ENCODE results near the gene ERN2. TPM values are rescaled to one million over a fixed set of nuclear protein-coding genes. Genes with fewer than 3 reads are reported as not detected.

The ERN2 gene
- polyA plus RNA-seq, 1 donor from 2014 or later, result not detected

- Mint-ChIP-seq H3K27me3 (peaks cover 8% of the 10 kb centered on the region), H3K4me1 (peaks cover 10 to 14% (median 10%) of the 10 kb centered on the region in 3 donors), H3K27ac (no peak overlapping the region), H3K9me3 (peaks cover 2 to 8% (median 3%) of the 10 kb centered on the region in 3 donors), H3K4me3 (no peak overlapping the region), H3K36me3 (peaks cover 8% of the 10 kb centered on the region)
Measured at GRCh38 chr16:23702951-23703350, 10.1 kb downstream of the ERN2 start.

- Mint-ChIP-seq H3K27ac (no peak overlapping the region), H3K27me3 (peaks cover 8% of the 10 kb centered on the region), H3K36me3 (peaks cover 6% of the 10 kb centered on the region), H3K4me3 (no peak overlapping the region), H3K9me3 (peaks cover 2 to 8% (median 3%) of the 10 kb centered on the region in 3 donors), H3K4me1 (peaks cover 10 to 12% (median 10%) of the 10 kb centered on the region in 3 donors)
Measured at GRCh38 chr16:23701045-23701444, 12.0 kb downstream of the ERN2 start.

GRCh38 chr16:23700509-23700908 lies 12.5 kb downstream of the ERN2 start:
- peaks cover 2 to 8% (median 3%) of the 10 kb centered on the region in 3 donors for H3K9me3 Mint-ChIP-seq
- peak overlapping the region in 1 of 3 donors; percentile 58 for H3K27ac Mint-ChIP-seq
- peaks cover 5% of the 10 kb centered on the region for H3K27me3 Mint-ChIP-seq
- peaks cover 10 to 12% (median 10%) of the 10 kb centered on the region in 3 donors for H3K4me1 Mint-ChIP-seq
- no peak overlapping the region for H3K4me3 Mint-ChIP-seq
- H3K36me3 Mint-ChIP-seq, result peaks cover 6% of the 10 kb centered on the region

GRCh38 chr16:23700093-23700492 lies 12.9 kb downstream of the ERN2 start:
- Mint-ChIP-seq H3K27ac (peak overlapping the region in 1 of 3 donors; percentile 58), H3K9me3 (peaks cover 2 to 8% (median 2%) of the 10 kb centered on the region in 3 donors), H3K27me3 (peaks cover 5% of the 10 kb centered on the region), H3K4me1 (peaks cover 10 to 12% (median 10%) of the 10 kb centered on the region in 3 donors), H3K4me3 (no peak overlapping the region), H3K36me3 (peaks cover 6% of the 10 kb centered on the region)

GRCh38 chr16:23699100-23699499 lies 13.9 kb downstream of the ERN2 start:
- peaks cover 5% of the 10 kb centered on the region for H3K27me3 Mint-ChIP-seq
- peaks cover 10 to 12% (median 12%) of the 10 kb centered on the region in 3 donors for H3K4me1 Mint-ChIP-seq
- H3K27ac Mint-ChIP-seq, result peak overlapping the region in 2 of 3 donors; percentile 8 to 13
- peaks cover 1 to 8% (median 2%) of the 10 kb centered on the region in 3 donors for H3K9me3 Mint-ChIP-seq
- peaks cover 6% of the 10 kb centered on the region for H3K36me3 Mint-ChIP-seq
- H3K4me3 Mint-ChIP-seq, result peak overlapping the region in 2 of 4 donors; percentile 35 to 69

- H3K27me3 Mint-ChIP-seq, result peaks cover 3% of the 10 kb centered on the region
- peaks cover 10 to 12% (median 11%) of the 10 kb centered on the region in 3 donors for H3K4me1 Mint-ChIP-seq
- H3K27ac Mint-ChIP-seq, result no peak overlapping the region
- peaks cover 2% of the 10 kb centered on the region for H3K36me3 Mint-ChIP-seq
- no peaks in the 10 kb centered on the region for H3K9me3 Mint-ChIP-seq
- no peak overlapping the region for H3K4me3 Mint-ChIP-seq
Measured at GRCh38 chr16:23695756-23696155, 17.3 kb downstream of the ERN2 start.

- Mint-ChIP-seq H3K36me3 (no peaks in the 10 kb centered on the region), H3K27ac (peak overlapping the region in 1 of 3 donors; percentile 53), H3K27me3 (peaks cover 3% of the 10 kb centered on the region), H3K9me3 (no peaks in the 10 kb centered on the region), H3K4me1 (peaks cover 10 to 12% (median 11%) of the 10 kb centered on the region in 3 donors), H3K4me3 (peak overlapping the region in 3 of 4 donors; percentile 34 to 76 (median 65))
Measured at GRCh38 chr16:23694644-23695373, 18.2 kb downstream of the ERN2 start.

GRCh38 chr16:23694265-23694643 lies 18.8 kb downstream of the ERN2 start:
- H3K36me3 Mint-ChIP-seq, result no peaks in the 10 kb centered on the region
- no peak overlapping the region for H3K4me3 Mint-ChIP-seq
- H3K27me3 Mint-ChIP-seq, result peaks cover 3% of the 10 kb centered on the region
- peaks cover 8 to 11% (median 9%) of the 10 kb centered on the region in 3 donors for H3K4me1 Mint-ChIP-seq
- no peaks in the 10 kb centered on the region for H3K9me3 Mint-ChIP-seq
- H3K27ac Mint-ChIP-seq, result no peak overlapping the region

- peaks cover 3% of the 10 kb centered on the region for H3K27me3 Mint-ChIP-seq
- peaks cover 4% of the 10 kb centered on the region for H3K36me3 Mint-ChIP-seq
Measured at GRCh38 chr16:23692190-23692837, 20.7 kb downstream of the ERN2 start.

GRCh38 chr16:23691483-23692189 lies 21.4 kb downstream of the ERN2 start:
- peaks cover 3% of the 10 kb centered on the region for H3K27me3 Mint-ChIP-seq
- no peak overlapping the region for H3K27ac Mint-ChIP-seq
- H3K9me3 Mint-ChIP-seq, result no peaks in the 10 kb centered on the region
- H3K36me3 Mint-ChIP-seq, result peaks cover 4% of the 10 kb centered on the region
- H3K4me3 Mint-ChIP-seq, result no peak overlapping the region
- H3K4me1 Mint-ChIP-seq, result peaks cover 0 to 3% (median 0%) of the 10 kb centered on the region in 3 donors

More at GRCh38 chr16:23692190-23692837, 20.7 kb downstream of the ERN2 start:
- H3K9me3 Mint-ChIP-seq, result no peaks in the 10 kb centered on the region
- no peak overlapping the region for H3K4me3 Mint-ChIP-seq
- no peak overlapping the region for H3K27ac Mint-ChIP-seq
- peaks cover 0 to 3% (median 0%) of the 10 kb centered on the region in 3 donors for H3K4me1 Mint-ChIP-seq

GRCh38 chr16:23690771-23691482 lies 22.1 kb downstream of the ERN2 start:
- H3K4me3 Mint-ChIP-seq, result no peak overlapping the region
- no peak overlapping the region for H3K27ac Mint-ChIP-seq
- H3K9me3 Mint-ChIP-seq, result no peaks in the 10 kb centered on the region
- no peaks in the 10 kb centered on the region for H3K27me3 Mint-ChIP-seq
- H3K36me3 Mint-ChIP-seq, result peaks cover 4% of the 10 kb centered on the region
- H3K4me1 Mint-ChIP-seq, result peaks cover 0 to 3% (median 0%) of the 10 kb centered on the region in 3 donors

- H3K27ac Mint-ChIP-seq, result peak overlapping the region in 1 of 3 donors; percentile 67
- H3K4me1 Mint-ChIP-seq, result no peaks in the 10 kb centered on the region
- H3K9me3 Mint-ChIP-seq, result no peaks in the 10 kb centered on the region
- H3K36me3 Mint-ChIP-seq, result peaks cover 4% of the 10 kb centered on the region
- H3K27me3 Mint-ChIP-seq, result no peaks in the 10 kb centered on the region
- H3K4me3 Mint-ChIP-seq, result no peak overlapping the region
Measured at GRCh38 chr16:23689442-23690187, 23.4 kb downstream of the ERN2 start.

GRCh38 chr16:23687034-23687808 lies 25.8 kb downstream of the ERN2 start:
- Mint-ChIP-seq H3K4me3 (no peak overlapping the region), H3K27me3 (no peaks in the 10 kb centered on the region), H3K9me3 (no peaks in the 10 kb centered on the region), H3K36me3 (peaks cover 9% of the 10 kb centered on the region), H3K4me1 (no peaks in the 10 kb centered on the region), H3K27ac (no peak overlapping the region)
